HG03135 (cell line): ENCODE measurements around the gene FCRLA.

Source experiments
- ATAC-seq: cut with Tn5 transposase; IDR thresholded peaks from one replicate; pipeline ENCODE4 v1.9.1; 2021; ENCODE audit warnings: mild to moderate bottlenecking, moderate library complexity; ENCODE audit not compliant: unreplicated experiment

The FCRLA gene

DNA sequence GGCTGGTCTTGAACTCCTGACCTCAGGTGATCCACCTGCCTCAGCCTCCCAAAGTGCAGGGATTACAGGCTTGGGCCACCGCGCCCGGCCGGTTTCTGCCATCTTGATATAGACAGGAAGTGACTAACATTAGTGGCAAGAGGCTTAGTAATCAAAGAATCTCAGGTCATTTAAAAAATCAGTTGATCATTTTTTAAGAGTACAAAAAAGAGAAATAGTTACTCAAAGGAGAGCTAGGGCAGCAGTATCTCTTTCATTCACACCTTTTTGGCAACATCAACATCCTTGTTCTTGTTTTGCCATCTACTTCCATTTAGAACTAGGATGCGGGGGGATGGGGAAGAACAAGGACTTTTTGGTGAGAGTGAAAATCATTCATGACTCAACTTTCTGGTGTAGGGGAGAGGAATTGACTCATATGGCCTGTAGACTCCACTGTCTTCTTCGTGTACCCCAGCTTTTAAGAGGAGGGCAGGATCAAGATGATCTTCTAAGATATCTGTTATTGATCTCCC, 23.1 kb downstream of the FCRLA start:
- no peak for ATAC-seq

DNA sequence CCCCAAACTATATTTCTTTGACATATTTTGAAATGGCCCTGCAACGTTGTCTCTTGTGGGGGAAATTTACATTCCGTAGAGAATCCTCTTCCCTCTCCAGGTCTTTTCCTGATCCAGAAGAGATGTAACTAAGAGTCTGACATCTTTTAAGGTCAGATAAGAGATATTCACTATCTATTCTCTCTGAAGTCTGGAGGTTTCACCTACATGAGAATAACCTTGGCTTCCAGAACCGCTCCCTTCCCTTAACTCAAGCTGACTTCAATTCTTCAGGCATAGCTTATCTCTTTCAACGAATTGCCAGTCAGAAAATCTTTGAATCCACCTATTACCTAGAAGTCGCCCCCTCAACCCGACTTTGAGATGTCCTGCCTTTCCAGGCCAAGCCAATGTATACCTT, 24.2 kb downstream of the FCRLA start:
- no peak for ATAC-seq

DNA sequence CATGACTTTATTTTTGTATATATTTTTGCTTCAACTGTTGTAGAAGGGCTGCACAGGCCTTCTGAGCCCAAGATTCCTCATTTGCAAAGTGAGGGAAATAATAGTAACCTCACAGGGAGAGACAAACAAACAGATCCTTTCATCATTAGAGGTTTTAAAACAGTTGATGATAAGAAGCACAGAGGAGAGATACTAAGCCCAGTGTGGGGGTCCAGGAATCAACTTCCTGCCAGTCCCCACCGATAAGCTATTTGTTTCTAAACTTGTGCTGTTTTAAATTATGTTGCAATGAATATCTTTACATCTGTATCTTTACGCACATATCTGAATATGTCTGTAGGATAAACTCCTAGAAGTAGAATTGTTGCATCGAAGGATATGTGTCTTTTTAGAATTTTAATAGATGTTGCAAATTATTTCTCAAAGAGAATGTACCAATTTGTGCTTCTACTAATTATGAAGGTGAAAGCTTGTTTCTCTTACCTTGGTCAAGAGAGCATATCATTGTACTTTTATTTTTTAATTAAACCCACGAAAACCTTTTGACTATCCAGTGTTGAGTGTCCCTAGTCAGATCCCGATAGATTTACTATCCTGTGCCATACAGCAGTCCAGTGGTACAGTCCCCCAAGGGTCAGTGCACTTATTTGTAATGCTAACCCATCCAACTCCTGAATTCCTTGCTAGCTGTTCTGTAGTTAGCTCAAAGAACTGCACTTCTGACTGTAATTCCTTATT, 25.1 kb downstream of the FCRLA start:
- no peak for ATAC-seq

DNA sequence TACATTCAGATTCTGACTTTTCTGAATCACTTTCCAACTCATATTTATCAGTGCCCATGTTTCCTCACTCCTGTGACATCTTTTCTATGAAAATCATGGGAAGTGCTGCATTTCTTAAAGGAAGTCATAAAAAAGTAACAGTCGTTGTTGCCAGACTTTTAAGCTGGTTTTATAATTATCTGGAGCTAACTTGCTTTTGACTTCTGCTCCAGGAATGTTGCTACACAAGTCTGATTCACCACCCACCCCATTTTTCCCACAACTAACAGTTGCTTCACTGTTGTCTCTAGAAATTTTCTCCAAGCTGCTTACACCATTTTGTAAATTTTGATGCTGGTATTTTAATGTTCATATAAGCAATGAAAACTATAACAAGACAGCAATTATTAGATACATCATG, 26.5 kb downstream of the FCRLA start:
- ATAC-seq = no peak

DNA sequence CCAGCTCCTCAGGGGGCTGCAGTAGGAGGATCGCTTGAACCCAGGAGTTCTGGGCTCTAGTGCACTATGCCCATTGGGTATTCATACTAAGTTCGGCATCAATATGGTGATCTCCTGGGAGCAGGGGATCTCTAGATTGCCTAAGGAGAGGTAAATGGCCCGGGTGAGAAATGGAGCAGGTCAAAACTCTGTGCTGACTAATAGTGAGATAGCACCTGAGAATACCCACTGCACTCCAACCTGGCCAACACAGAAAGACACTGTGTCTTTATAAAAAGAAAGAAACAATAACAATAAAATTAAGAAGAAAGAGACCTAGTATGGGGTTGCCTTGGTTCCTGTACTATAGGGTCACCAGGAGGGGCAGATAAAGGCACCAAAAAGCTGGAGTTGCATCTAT, 28.8 kb downstream of the FCRLA start:
- ATAC-seq = no peak

DNA sequence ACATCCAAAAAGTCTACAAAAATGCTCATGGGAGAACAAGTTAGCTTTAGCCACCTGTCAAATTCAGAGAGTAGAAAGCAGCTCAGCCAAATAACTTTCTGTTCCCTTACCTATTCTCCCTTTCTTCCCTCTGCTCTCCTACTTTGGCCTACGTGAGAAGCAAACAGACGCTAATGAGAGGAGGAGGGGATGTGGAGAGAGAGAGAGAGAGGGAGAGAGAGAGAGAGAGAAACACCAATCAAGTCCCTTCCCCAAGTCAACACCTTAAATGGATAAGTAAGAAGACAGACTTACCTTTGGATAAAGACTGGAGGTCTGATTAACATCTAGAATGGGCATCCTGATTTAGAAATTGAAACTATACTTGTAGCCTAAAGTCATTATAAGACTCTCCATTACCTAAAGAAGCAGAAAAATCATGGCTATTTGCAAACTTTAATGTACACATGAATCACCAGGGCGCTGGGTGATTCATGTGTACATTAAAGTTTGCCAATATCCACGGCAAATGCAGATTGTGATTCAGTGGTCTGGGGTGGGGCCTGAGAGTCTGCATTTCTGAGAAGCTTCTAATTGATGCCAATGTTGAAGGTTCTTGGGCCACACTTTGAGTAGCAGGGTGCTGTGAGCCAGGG, 29.4 kb downstream of the FCRLA start:
- ATAC-seq = no peak

DNA sequence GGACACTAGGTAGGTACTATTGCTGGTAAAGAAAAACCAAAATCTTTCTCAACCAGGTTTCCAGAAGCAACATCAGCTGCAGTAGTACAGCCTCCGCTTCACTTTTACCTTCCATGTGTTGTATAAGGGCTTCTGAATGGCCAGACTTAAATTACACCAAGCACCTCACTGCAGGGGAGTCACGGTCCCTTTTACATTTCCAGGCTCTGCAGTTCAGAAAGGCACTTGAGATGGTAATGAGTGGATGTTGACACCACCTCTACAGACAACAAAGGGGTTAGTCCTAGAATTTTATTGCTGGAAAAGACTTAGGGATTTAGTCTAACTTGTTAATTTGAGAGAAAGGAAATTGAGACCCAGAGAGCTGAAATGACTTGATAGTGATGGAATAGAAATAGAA, 30.6 kb downstream of the FCRLA start:
- no peak for ATAC-seq

DNA sequence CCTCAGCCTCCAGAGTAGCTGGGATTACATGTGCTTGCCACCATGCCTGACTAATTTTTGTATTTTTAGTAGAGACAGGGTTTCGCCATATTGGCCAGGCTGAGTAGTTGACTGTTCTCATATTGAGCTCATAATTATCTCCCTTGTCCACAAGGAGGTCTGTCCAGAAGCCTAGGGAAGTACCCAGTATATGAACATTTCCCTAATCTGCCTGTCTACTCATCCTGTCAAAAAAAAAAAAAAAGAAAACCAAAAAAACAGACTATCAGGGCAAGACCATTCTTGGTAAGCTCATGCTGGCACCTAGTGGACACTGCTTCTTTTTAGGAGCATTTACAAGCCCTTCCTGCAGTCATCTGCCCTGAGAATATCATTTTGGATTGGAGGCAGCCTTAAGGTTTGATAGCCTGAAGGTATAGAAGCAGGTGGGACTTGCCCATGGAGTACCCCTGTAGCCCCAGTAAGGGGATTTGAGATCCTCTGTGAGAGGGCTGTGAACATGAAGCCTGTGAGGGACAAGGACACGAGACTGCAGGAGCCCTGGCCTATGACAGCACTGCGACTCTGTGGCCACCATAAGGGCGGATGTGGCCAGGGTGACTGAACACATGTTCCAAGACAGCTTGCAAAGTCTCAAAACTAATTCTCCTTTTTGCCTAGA, 31.7 kb downstream of the FCRLA start:
- ATAC-seq = peak; percentile 63

DNA sequence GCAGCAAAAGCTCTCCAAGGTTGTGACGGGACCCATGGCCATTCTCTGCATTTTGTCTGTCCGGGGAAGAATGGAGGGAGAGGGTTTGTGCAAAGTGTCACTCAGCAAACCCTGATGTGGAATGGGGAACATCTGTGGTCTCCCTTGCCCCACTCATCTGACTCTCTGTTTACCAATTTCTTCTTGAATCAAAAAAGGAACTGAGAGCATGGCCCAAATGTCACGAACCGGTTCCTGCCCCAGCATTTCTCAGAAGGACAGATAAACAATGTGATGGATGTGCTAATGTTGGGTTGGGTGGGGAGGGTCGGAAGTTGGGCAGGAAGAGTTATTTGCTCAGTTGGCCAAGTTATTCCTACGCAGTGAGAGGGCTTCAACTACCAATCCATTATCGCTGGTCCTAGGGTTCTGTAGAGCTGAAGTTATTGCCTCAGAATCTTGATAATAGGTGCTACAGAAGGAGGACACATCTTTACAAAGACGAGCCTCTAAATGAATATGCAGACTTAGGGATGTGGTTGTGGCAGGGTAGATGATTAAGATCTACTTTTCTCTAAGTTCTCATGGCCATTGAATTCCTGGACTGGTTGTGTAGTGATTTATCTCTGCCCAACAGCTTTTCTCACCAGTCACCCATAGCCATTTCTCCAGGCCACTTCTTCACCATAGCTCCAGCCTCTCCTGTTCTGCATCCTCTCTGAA, 33.0 kb downstream of the FCRLA start:
- ATAC-seq = no peak

DNA sequence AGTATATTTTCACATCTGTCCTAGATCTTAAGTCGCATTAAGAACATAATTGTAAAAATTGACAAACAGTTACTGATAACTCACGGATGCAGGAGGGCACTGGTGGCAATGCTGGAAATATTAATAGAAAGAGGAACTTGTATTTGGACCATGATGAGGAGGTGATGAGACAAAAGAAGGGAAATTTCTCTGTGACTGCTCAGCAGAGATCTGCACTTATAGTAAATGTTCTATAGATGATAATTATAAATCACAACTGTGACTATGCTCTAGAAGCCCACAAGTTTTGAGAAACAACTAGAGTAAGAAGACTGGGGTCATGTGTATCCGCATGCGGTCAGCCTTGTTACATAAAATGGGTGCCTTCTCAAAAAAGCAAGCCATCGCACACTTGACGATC, 33.9 kb downstream of the FCRLA start:
- no peak for ATAC-seq

DNA sequence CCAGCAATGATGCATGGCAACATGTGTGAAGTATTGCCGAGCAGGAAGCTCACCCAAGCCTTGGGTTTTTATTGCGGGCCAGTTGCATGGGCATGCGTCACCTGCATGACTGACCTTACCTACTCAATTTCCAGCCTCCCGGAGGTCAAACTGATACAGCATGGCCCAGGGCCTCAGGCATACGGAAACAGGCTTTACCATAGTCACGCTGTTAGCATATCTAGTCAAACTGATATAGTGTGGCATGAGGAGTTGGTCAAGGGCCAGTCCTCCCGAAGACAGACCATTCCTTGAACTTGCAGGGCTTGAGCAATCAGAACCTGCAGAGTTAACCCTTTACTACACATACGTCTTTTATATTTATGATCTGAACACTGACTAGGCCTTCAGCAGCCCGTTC, 36.2 kb downstream of the FCRLA start:
- ATAC-seq = no peak

DNA sequence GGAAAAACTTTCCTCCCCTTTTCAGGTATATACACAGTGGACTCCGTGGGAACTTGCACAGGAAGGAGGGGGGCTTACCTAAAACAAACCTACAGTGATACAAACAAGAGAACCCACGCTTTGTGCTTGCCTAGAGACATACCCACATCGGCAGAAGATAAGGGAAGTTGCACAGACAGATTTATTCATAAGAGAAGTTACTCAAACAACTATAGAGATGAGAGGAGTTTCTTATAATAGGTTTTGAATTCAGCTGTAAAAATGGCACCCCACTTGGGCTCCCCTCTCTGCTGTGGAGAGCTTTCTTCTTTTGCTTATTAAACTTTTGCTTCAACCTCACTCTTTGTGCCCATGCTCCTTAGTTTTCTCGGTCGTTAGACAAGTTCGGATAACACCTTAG, 40.8 kb downstream of the FCRLA start:
- ATAC-seq = no peak

DNA sequence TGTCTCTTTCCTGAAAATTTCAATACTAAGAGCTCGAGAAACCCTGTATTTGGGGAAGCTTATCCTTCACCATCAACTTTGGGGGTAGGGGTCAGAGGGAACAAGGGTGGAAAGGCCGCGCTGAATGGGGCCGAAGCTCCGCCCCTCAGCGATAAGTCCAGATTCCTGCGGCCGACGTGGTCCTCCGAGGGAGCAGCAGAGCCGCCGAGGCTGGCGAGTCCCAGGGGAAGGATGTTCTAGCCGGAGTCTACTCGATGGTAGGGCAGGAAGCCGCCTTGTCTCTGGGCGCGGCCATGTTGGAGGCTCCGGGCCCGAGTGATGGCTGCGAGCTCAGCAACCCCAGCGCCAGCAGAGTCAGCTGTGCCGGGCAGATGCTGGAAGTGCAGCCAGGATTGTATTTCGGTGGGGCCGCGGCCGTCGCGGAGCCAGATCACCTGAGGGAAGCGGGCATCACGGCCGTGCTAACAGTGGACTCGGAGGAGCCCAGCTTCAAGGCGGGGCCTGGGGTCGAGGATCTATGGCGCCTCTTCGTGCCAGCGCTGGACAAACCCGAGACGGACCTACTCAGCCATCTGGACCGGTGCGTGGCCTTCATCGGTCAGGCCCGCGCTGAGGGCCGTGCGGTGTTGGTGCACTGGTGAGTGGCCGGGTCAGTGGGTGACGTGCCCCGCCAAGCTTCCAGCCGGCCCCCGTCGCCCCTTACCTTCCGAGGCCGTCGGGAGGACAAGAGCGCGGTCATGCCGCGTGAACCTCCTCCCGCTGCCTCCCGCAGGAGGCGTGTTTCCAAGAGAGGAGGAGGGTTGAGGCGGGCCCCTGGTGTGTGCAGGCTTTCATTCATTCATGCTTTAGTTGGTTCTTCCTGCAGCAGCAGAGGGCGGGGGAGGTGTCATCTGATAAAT, 42.7 kb downstream of the FCRLA start, which contains the start of gene DUSP12:
Gene DUSP12 (plus strand): TSS at position 278 of the 899 bp plus-strand sequence. CDS start 16 bp downstream, at position 294.
- ATAC-seq = peak; percentile 92

DNA sequence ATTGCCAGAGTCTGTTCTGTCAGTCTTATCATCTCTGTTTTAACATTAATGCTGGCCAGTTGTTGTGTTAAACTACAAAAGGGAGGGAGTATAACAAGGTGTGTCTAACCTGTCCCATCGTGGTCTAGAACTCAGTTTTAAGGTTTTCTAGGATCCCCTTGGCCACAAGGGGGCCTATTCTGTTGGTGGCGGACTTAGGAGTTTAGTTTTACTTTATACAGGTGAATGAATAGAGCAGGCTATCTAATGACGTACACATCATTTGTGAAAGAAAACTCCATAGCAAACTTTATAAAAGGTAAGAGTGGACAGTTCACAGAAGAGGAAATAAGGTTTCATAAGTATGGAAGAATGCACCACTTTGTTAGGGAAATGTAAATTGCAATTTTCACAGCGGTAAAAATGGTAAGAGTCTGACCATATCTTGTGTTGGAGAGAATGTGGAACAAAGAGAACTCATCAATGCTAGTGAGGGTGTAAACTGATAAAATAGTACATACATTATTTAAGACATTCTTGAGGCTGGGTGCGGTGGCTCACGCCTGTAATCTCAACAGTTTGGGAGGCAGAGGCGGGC, 56.6 kb downstream of the FCRLA start:
- ATAC-seq = no peak
